HG03045 (cell line): ENCODE measurements around the gene OPN1MW2.
"Not testable (repeated sequence)": the region's sequence is repeated elsewhere in the genome, so short reads cannot be mapped to it uniquely, and the experiment has no call there.

Experiments used
- ATAC-seq: cut with Tn5 transposase; IDR thresholded peaks from one replicate; pipeline ENCODE4 v1.9.1; 2021; ENCODE audit warnings: mild to moderate bottlenecking, moderate library complexity; ENCODE audit not compliant: unreplicated experiment

Gene OPN1MW2

DNA sequence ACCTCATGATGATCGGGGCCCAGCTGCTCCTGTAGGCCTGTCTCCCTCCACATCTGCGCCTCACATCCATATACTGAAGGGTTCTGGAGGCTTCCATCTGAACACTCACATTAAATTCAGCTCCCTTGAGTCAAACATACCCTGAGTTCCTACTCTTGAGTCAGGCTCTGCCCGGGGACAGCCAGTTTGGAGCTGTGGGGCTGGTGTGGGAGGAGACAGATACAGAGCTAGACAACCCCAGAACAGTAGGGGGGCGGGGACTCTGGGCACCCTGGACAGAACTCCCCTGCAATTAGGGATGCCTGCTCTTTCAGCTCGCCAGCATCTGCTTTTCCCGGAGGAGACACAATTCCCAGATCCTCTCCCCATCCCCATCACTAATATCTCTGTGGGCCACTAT, 43.5 kb downstream of the OPN1MW2 start:
- not testable (repeated sequence) for ATAC-seq

DNA sequence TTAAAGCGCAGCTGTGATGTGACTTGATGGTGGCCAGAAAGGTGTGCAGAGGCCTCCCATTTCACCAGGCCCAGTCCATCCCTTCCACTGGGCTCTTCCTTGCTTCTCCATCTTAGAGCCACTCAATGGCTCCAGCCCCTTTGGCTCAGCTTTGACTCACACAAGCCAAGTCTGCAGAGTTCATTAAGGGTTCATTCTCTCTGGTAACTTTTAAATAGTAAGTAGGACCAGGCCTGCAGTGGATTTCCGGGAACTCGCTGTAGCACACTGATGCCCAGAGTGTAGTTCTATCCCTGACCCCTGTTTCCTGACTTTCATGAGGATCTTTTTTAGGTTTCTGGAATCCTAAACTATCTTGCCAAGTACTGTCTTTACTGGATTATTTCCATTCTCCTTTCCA, 49.7 kb downstream of the OPN1MW2 start:
- not testable (repeated sequence) for ATAC-seq
